Choroid plexus epithelial cell (primary cell): Measurements from ENCODE around the gene LRRC15.

Experiments used
- DNase-seq: peaks from one replicate; pipeline ENCODE4 v3.0.0-alpha.2; 2010; ENCODE audit warnings: low read depth
- H3K4me3 ChIP-seq: 2 replicates; pipeline ENCODE4 v1.5.1; 2011; ENCODE audit warnings: low read depth, mild to moderate bottlenecking, control low read depth, low read length, moderate library complexity
- TF ChIP-seq, protein P1 (sequence below): conservative IDR thresholded peaks from 2 replicates; pipeline ENCODE4 v1.5.1; 2011; ENCODE audit warnings: low read depth, mild to moderate bottlenecking, control low read depth, inconsistent platforms, low read length, moderate library complexity

Gene LRRC15

DNA sequence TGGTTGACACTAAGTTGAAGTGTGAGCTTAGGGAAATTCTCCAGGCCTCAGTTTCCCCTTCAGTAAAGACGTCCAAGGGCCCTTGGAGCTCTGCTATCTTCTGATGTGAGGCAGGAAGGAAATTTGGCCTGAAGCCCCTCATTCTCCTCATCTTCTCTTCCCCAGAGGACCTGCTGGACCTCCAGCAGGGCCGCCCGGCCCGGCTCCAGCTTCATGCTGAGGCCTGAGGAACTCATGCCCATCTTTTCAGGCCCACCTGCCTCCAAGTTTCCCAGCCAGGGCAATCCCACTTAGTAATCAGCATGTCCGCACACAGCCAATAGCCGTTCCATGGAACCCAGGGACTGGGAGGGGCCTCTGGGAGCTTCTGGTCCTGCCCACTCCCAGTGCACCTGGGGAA is 4.0 kb downstream of the LRRC15 start:
- TF ChIP-seq, protein P1, sequence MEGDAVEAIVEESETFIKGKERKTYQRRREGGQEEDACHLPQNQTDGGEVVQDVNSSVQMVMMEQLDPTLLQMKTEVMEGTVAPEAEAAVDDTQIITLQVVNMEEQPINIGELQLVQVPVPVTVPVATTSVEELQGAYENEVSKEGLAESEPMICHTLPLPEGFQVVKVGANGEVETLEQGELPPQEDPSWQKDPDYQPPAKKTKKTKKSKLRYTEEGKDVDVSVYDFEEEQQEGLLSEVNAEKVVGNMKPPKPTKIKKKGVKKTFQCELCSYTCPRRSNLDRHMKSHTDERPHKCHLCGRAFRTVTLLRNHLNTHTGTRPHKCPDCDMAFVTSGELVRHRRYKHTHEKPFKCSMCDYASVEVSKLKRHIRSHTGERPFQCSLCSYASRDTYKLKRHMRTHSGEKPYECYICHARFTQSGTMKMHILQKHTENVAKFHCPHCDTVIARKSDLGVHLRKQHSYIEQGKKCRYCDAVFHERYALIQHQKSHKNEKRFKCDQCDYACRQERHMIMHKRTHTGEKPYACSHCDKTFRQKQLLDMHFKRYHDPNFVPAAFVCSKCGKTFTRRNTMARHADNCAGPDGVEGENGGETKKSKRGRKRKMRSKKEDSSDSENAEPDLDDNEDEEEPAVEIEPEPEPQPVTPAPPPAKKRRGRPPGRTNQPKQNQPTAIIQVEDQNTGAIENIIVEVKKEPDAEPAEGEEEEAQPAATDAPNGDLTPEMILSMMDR: no peak
- no peak overlapping the region for H3K4me3 ChIP-seq
- DNase-seq: no peak

DNA sequence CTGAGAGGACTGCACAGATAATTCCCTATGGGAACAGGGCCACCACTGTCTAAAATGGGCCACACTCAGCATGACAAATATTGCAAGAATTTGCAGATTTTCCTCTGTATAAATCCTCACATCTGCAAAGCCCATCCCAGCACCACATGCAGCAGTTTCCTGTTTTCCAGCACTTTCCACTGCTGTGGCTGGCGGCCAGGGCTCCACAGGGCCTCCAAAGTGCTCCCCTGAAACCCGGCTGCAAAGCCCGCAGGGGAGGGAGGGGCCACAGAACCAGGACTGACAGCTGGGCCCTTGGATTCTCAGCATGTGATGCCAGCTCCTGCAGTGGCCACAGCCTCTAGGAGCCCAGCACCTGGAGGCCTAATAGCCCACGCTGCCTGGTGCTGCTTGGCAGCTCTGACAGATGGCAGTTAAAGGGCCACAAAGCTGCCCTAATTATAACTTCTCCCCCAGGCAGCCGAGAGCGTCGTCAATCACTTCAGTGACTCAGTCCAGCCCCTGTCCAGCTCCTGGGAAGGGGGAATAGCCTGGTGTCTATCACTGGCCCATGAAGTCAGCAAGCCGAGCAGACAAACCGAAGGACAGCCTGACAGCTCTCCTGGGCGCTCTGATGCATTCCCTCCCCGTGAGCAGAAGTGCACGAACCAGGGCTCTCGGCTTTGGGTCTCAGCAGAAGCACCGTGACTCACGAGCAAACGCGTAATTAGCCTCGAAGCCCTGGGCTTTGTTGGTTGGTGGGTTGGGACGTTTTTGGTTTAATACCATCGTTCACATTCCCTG is 4.7 kb downstream of the LRRC15 start:
- TF ChIP-seq, protein P1: no peak

DNA sequence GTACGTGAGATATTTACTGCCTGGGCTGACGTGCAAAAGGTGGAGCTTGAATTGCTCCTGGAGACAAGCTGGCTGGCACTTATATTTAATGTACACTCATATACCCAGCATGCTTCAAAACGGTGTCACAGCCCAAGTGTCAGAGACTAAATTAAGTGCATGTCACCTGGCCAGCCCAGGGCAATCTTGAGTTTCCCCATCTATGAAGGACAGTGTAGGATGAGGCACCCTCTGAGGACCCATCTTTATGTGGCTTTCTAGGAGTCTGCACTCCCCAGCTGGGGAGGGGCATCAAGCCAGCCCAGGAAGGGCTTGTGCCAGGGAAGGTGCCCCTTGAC is 5.3 kb downstream of the LRRC15 start:
- H3K4me3 ChIP-seq: no peak overlapping the region
- no peak for DNase-seq
- TF ChIP-seq, protein P1: no peak

More for the DNA sequence above, 4.7 kb downstream of the LRRC15 start:
- H3K4me3 ChIP-seq: no peak overlapping the region
- peak; percentile 64 for DNase-seq

DNA sequence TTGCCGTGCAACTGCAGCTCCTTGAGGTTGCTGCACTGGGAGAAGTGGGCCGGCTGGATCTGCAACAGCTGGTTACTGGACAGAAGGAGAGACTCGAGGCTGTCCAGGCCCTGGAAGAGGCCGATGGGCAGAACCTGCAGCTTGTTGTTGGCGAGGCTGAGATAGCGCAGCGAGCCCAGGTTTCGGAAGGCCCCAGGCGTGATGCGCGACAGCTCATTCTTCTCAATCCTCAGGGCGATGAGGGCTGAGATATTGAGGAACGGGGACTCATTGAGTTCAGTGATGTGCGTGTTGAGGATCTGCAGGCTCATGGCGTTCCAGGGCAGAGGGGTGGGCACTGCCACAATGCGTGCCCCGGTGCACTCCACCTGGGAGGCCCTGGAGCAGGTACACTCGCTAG is 9.0 kb downstream of the LRRC15 start:
- no peak overlapping the region for H3K4me3 ChIP-seq
- TF ChIP-seq, protein P1: no peak
- no peak for DNase-seq

DNA sequence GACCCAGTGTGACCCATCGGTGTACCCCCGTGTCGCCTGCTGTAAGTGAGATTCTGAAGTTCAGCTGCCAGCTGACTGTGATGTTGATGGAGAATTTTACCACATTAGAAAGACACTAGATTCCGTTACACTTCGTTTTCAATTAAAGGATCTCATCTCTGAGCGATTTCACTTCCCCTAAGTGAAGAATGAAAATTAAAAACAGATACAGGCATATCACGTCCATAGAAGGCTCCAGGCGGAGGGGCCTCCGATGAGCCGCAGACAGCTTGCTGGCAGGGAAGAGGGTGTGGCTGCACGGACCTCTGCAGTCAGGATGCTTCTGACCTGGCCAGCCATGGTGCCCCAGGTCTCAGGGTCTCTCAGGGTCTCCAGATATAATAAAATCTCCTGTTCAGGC is 11.9 kb downstream of the LRRC15 start:
- no peak overlapping the region for H3K4me3 ChIP-seq
- TF ChIP-seq, protein P1: no peak

DNA sequence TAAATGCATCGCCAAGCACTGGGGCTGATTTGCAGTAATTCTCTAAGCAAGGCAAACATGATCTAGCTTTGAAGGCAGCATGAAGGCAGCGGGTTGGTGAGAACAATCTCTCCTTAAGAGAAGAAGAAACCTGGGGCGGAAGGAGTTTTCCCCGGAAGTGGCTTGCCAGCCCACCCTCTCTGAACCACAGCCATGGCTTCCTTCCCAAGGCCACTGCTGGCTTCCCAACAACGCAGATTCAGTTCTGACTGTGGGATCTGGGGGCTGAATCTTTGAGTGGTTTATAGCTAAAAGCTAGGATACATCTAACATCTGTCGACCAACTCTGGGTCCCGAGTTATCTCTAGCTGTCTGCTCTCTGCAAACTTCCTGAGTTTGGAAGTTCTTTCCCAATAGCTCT is 14.2 kb downstream of the LRRC15 start:
- no peak for DNase-seq
- TF ChIP-seq, protein P1: no peak
- H3K4me3 ChIP-seq: no peak overlapping the region

More for the DNA sequence above, 11.9 kb downstream of the LRRC15 start:
- no peak for DNase-seq

DNA sequence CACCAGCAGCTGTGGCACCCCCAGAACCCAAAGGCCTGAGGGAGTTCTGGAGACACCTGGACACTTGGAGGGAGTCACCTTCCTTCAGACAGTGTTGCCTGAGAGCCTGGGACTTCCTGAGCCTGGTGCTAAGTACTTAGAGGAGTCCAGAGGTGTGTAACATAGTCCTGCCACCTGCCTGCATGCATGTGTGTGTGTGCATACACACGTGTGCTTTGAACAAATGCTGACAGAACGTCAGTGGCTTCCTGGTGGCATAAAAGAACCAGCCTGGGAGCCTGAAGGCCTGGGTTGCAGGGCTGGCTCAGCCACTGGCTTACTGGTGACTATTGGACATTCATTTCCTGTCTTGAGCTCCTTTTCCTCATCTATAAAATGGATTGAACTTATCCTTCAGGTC is 15.2 kb downstream of the LRRC15 start:
- no peak for DNase-seq
- TF ChIP-seq, protein P1: no peak
- H3K4me3 ChIP-seq: no peak overlapping the region
